Fibroblast of villous mesenchyme (primary cell): ENCODE measurements around the gene SPSB4. TPM values are rescaled to one million over a fixed set of nuclear protein-coding genes. Genes with fewer than 3 reads are reported as not detected.

Experiments used
- DNase-seq: peaks from one replicate; pipeline ENCODE4 v3.0.0-alpha.2; 2010; ENCODE audit warnings: low read depth
- H3K4me3 ChIP-seq: 2 replicates; pipeline ENCODE4 v1.5.1; 2011; ENCODE audit warnings: low read depth, mild to moderate bottlenecking, low read length
- total RNA-seq: library from RNA; depleted of rRNA; stranded (reverse); fragments of >200 nt; gene quantifications from 2 replicates; pipeline ENCODE4 v1.2.3, GENCODE V29; 2012
- TF ChIP-seq, protein P1 (sequence below): IDR thresholded peaks from 2 replicates; pipeline ENCODE4 v1.5.1; 2012; ENCODE audit warnings: low read depth, mild to moderate bottlenecking, low read length; ENCODE audit not compliant: insufficient read depth

The SPSB4 gene
- total RNA-seq, 1 donor, result not detected

DNA sequence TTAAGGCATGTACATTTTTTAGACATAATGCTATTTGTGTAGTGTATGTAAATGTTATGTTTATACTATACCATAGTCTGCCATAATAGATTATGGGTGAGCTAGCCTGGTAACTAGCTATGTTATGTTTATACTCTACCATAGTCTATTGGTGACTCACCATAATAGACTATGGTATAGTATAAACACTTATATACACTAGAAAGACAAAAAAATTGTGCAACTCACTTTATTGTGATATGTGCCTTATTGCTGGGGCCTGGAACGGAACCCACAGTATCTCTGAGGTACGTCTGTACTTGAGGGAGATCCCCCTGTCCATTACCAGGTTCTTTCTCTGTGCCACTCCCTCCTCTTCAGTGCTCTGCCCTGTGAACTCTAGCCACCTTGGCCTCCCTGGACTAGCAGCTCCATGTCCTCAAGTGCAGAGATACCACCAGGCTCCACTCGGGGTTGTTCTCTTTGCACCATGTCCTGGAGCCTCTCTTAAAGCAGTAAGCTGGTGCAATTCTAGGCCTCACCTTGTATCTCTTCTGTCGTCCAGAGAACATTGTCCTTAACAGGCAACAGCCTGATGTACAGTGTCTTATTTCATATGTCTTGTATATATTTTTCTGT is 119.6 kb downstream of the SPSB4 start:
- H3K4me3 ChIP-seq, result no peak overlapping the region
- TF ChIP-seq, protein P1, sequence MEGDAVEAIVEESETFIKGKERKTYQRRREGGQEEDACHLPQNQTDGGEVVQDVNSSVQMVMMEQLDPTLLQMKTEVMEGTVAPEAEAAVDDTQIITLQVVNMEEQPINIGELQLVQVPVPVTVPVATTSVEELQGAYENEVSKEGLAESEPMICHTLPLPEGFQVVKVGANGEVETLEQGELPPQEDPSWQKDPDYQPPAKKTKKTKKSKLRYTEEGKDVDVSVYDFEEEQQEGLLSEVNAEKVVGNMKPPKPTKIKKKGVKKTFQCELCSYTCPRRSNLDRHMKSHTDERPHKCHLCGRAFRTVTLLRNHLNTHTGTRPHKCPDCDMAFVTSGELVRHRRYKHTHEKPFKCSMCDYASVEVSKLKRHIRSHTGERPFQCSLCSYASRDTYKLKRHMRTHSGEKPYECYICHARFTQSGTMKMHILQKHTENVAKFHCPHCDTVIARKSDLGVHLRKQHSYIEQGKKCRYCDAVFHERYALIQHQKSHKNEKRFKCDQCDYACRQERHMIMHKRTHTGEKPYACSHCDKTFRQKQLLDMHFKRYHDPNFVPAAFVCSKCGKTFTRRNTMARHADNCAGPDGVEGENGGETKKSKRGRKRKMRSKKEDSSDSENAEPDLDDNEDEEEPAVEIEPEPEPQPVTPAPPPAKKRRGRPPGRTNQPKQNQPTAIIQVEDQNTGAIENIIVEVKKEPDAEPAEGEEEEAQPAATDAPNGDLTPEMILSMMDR, result no peak
- DNase-seq, result peak; percentile 36

DNA sequence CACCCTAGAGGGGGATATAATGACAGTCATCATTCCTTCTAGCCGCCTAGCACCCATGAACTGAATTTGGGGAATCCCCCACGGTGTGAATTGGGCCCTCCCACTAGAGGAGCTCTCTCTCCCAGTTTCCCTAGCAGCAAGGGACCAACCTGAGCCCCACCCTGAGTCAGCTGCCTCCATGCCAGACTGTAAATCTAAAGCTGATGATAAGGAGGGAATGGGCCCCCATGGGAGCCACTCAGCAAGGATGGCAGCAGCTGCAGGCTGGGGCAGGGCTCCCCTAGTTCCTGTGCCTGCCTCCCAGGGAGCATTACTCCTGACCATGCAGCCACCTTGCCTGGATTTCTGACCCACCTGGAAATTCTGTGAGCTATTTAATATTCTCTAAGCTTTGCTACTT is 123.5 kb downstream of the SPSB4 start:
- no peak for DNase-seq
- TF ChIP-seq, protein P1, result no peak
- H3K4me3 ChIP-seq, result no peak overlapping the region

DNA sequence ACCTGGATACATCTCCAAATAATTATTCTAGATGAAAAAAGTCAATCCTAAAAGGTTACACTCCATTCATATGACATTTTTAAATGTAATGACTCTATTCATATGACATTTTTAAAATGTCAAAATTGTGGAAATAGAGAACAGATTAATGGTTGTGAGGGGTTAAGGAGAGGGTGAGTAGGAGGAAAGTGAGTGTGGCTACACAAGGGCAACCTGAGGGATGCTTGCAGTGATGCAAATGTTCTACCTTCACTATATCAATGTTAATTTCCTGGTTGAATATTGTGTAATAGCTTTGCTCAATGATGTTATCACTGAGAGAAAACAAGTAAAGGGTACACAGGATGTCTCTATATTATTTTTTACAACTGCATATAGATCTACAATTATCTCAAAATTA is 125.6 kb downstream of the SPSB4 start:
- TF ChIP-seq, protein P1, result no peak
- H3K4me3 ChIP-seq, result no peak overlapping the region
- no peak for DNase-seq

DNA sequence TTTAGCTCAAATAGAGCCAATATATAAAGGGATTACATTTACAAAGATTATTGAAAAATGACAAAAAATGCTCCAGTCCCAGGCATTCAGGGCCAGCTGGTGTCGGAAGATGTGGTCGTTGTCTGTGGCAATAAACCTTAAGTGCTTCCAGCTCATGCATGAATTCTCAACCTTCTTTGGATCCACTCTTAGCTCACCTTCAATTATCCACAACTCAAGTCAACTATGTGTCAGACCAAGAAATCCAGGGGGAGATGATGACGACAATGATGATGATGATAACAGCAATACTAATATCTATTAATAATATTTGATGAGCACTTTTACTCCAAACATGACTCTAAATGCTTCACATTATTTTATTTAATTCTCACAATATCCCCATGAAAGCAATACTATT is 126.9 kb downstream of the SPSB4 start:
- no peak for DNase-seq
- no peak overlapping the region for H3K4me3 ChIP-seq
- TF ChIP-seq, protein P1, result no peak

DNA sequence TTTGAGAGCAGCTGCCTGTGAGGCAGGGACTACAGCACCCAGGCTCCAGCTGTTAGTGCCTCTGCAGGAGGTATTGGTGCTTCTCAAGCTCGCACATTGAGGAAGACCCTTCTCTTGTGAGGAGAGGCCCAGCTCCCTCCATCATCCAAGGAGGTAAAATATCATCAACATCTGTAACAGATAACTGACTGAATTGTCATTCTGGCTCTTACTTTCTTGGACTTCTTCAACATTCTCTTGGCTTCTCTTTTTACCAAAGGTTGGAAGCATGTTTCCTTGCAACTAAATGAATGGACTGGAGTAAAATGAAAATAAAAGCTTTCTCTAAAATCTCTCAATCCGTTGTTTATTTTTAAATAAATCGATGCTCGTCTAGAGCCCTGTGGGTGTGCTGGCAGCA is 127.4 kb downstream of the SPSB4 start:
- TF ChIP-seq, protein P1, result no peak
- no peak for DNase-seq

DNA sequence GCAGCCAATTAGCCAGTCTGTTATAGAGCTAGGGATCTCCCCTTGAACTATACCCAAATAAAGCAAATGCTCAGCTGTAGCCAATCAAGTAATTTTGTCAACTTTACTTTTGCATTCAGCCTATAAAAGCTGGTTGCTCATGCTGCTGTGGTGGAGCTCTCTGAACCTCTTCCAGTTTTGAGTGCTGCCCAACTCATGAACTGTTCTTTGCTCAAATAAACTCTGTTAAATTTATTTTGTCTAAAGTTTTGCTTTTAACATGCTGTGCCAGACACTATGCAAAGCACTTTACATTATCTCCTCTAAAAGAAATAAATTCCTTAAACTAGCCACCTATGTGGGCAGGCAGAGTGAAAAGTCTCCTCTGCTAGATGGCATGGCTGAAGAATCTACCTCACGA is 128.8 kb downstream of the SPSB4 start:
- TF ChIP-seq, protein P1, result no peak
- no peak for DNase-seq
- no peak overlapping the region for H3K4me3 ChIP-seq

More for the DNA sequence above, 127.4 kb downstream of the SPSB4 start:
- H3K4me3 ChIP-seq, result no peak overlapping the region

DNA sequence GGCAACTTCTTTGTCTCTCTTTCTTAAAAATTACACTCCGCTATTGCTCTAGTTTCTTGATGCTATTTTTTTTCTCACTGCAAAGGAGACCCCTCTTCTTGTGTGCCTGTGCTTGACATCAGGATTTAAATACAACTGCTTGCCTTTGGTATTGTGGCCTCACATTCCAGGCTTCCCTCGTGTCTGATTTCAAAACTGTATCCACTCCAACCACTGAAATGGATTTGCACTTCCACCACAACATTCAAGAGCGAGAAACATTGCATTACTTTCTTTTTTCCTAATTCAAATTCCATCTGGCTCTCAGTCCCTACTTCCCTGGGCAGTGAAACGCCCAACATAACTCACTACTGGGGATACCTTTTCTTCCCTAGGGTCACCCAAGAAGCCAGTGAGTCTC is 130.0 kb downstream of the SPSB4 start:
- no peak for DNase-seq
- H3K4me3 ChIP-seq, result no peak overlapping the region
- TF ChIP-seq, protein P1, result no peak
